ENCODE results near the gene MRPS15.

DNA sequence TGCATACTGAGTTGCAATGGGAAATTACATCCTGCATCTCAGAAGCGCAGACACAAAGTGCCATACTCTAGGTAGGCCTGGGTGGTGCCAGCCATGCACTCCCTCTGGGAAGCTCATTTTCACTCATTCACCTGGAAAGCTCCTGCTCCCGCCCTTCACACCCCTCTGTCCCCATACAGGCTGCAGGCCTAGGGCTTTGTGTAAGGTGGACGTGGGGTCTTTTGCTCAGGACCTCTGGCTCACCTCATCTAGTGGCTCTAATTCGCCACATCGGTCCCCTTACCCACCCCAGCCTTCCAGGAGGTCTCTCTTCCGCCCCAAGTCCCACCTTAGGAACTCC, 751 bp downstream of the MRPS15 start:
- no peak for TF ChIP-seq POLR2A (IDR thresholded peaks at IDR 0.05; ENCODE audit: low read depth, low read length)
- TF ChIP-seq, protein P1, sequence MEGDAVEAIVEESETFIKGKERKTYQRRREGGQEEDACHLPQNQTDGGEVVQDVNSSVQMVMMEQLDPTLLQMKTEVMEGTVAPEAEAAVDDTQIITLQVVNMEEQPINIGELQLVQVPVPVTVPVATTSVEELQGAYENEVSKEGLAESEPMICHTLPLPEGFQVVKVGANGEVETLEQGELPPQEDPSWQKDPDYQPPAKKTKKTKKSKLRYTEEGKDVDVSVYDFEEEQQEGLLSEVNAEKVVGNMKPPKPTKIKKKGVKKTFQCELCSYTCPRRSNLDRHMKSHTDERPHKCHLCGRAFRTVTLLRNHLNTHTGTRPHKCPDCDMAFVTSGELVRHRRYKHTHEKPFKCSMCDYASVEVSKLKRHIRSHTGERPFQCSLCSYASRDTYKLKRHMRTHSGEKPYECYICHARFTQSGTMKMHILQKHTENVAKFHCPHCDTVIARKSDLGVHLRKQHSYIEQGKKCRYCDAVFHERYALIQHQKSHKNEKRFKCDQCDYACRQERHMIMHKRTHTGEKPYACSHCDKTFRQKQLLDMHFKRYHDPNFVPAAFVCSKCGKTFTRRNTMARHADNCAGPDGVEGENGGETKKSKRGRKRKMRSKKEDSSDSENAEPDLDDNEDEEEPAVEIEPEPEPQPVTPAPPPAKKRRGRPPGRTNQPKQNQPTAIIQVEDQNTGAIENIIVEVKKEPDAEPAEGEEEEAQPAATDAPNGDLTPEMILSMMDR (IDR thresholded peaks at IDR 0.05; ENCODE audit: extremely low read depth in 1 of 2, insufficient read depth in 1 of 2, low read depth in 1 of 2, low read length in 2 of 2): no peak
- TF ChIP-seq EZH2 (IDR thresholded peaks at IDR 0.05; ENCODE audit: borderline replicate concordance, low read depth, low read length, severe bottlenecking): no peak

All from endothelial cell of umbilical vein (primary cell).